GM21619 (cell line): ENCODE measurements around the gene LDHB.
"Not testable (repeated sequence)": the region's sequence is repeated elsewhere in the genome, so short reads cannot be mapped to it uniquely, and the experiment has no call there.

ENCODE experiments used
- ATAC-seq: cut with Tn5 transposase; IDR thresholded peaks from one replicate; pipeline ENCODE4 v1.9.1; 2021; ENCODE audit not compliant: unreplicated experiment

LDHB gene

DNA sequence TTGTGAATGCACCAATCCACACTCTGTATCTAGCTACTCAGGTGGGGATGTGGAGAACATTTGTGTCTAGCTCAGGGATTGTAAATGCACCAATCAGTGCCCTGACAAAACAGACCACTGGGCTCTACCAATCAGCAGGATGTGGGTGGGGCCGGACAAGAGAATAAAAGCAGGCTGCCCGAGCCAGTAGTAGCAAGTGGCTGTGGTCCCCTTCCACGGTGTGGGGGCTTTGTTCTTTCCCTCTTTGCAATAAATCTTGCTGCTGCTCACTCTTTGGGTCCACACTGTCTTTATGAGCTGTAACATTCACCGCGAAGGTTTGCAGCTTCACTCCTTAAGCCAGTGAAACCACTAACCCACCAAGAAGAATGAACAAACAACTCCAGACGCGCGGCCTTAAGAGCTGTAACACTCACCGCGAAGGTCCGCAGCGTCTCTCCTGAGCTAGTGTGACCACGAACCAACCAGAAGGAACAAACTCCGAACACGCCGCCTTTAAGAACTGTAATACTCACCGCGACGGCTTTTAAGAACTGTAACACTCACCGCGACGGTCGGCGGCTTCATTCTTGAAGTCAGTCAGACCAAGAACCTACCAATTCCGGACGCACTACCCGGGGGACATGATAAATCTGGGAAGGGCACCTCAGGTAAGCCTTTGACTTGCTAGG, 4.6 kb upstream of the LDHB start:
- no peak for ATAC-seq

DNA sequence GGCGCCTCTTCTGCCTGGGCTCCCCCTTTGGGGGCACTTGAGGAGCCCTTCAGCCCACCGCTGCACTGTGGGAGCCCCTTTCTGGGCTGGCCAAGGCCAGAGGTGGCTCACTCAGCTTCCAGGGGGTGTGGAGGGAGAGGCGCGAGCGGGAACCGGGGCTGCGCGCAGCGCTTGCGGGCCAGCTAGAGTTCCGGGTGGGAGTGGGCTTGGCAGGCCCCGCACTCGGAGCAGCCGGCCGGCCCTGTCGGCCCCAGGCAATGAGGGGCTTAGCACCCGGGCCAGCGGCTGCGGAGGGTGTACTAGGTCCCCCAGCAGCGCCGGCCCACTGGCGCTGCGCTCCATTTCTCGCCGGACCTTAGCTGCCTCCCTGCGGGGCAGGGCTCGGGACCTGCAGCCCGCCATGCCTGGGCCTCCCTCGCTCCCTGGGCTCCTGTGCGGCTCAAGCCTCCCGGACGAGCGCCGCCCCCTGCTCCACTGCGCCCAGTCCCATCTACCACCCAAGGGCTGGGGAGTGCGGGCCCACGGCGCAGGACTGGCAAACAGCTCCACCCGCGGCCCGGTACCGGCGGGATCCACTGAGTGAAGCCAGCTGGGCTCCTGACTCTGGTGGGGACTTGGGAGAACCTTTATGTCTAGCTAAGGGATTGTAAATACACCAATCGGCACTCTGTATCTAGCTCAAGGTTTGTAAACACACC, 3.9 kb upstream of the LDHB start:
- ATAC-seq = not testable (repeated sequence)

- ATAC-seq = no peak
Measured at GRCh38 chr12:21659383-21659782, 1.7 kb upstream of the LDHB start.

GRCh38 chr12:21656905-21657325, 727 bp downstream of the LDHB start:
- ATAC-seq = peak; percentile 29

DNA sequence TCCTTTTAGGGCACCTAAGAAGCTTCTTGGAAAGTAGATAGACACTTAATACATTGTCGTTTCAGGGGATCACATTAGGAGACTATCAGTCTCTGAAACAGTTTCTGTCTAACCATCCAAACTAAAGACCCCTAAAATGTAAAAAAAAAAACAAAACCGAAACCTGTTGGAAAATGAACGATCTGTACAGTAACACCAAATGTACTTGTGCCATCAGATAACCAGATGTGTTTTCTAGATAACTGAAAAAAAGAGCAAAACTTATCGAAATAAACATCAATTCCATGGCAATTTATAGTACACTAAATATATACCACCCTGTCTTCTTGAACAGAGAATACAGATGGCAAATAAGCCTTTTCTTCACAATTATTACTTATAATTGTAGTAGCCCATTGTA, 2.1 kb downstream of the LDHB start:
- ATAC-seq = no peak

DNA sequence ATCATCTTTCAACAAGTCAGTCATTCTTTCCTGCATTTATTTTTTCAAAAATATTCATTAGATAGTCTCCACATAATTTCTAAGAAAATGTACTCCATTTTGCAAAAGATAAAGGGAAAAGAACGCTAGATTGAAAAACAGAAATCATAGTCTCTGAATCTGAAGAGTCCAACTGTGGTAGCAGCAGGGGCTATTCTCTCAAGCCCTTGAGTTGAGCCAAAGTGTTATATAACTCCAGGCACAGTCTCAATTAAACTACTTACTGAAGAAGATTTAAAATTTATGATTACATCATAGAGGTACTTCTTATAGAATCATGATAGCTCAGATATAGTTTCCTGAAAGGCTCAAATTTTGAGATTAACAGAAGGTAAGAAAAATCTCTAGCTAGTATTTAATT, 5.8 kb downstream of the LDHB start:
- ATAC-seq = no peak

DNA sequence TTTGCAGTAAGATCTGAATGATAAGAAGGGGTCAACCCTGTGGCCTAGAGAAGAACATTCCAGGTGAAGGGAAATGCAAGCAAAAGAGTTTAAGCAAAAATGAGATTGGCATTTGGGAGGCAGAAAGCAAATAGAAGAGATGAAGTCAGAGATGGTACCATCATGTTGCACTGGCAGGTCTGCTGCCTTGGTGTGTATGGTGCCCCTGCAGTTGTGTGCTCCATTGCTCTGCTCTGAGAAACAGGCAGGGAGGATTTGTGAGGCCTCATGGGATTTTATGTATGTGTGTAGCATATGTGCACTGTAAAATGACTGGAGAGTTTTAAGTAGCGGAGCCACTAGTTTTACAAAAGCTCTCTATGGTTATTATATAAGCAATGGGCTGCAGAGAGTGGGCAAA, 6.6 kb downstream of the LDHB start:
- no peak for ATAC-seq

GRCh38 chr12:21649034-21649433, 8.6 kb downstream of the LDHB start:
- no peak for ATAC-seq

GRCh38 chr12:21648378-21648777, 9.3 kb downstream of the LDHB start:
- no peak for ATAC-seq

GRCh38 chr12:21647179-21647578, 10.5 kb downstream of the LDHB start:
- no peak for ATAC-seq

- not testable (repeated sequence) for ATAC-seq
Measured at GRCh38 chr12:21645041-21645500, 12.6 kb downstream of the LDHB start.

DNA sequence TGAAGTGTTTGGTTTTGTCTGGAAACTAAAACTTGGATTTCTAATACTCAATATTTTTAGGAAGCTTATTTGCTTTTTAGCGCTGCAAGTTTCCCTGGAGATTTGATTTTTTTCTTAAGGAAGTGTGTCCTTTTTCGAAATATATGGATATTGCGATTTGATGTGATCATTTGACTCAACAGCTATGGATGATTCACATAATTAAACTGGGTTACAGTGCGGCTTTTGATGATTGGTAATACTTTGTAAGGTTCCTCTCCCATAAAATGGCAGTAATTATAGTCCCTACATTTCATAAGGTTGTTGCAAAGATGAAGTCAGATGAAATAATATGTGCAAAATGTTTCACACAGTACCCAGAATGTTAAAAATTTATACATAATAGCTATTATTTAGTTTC, 13.1 kb downstream of the LDHB start:
- ATAC-seq = no peak

- no peak for ATAC-seq
Measured at GRCh38 chr12:21643758-21644157, 13.9 kb downstream of the LDHB start.

GRCh38 chr12:21642707-21643389, 14.8 kb downstream of the LDHB start:
- peak; percentile 61 for ATAC-seq

GRCh38 chr12:21638054-21638891, 19.4 kb downstream of the LDHB start:
- no peak for ATAC-seq

DNA sequence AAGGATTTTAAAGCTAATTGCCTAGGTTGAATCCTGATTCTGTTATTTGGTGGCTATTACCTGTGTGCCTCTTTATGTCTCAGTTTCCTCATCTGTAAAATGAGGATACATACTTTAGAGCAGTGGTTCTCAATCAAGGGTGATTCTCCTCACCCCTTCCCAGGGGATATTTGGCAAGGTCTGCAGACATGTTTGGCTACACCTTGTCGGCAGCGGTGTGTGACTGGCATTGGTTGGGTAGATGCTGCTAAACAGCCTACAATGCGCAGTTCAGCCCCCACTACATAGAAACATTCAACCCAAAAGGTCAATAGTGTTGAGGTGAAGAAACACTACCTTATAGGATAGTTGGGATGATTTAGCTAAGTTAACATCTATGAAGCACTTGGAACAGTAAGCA, 23.4 kb downstream of the LDHB start:
- no peak for ATAC-seq

GRCh38 chr12:21631367-21631766, 26.3 kb downstream of the LDHB start:
- no peak for ATAC-seq

DNA sequence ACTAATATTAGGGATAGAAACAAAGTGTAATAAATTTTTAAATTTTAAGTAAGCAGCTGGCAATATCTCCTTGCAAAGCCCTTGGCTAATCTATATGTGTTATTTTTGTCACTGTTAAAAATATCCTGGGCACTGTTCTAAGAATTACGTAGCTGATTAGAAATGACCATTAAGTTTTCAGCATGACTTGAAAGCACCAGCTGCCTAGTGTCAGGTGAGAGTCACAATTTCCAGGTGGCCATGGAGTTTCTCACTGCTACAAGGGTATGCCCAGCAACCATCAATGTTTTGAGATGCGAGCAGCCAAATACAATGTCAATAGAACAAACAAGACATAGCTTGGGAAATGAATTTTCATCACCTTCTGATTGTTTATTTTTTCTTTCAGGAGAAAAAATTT, 29.7 kb downstream of the LDHB start:
- no peak for ATAC-seq

- ATAC-seq = no peak
Measured at GRCh38 chr12:21618566-21618965, 39.1 kb downstream of the LDHB start.

GRCh38 chr12:21617030-21617429, 40.6 kb downstream of the LDHB start:
- no peak for ATAC-seq

DNA sequence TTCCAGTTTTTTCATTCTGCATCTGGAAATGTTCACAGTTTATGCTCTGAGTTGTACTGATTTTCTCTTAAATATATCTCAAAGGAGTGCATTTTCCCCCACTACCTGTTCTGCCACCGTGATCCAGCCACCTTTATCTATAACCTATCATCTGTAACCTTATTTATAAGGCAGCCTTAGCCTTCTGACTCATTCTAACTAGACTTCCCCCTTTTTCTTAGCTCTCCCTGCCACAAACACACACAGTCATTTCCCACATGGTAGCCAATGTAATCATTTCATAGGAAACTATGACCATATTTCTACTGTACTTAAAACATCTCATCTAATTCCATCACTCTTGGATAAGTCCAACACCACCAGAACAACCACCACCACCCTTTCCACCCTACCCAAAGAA, 42.2 kb downstream of the LDHB start:
- ATAC-seq = no peak
